BLaER1 (cell line): ENCODE data around the gene LCTL.

Experiments used
- H3K27ac ChIP-seq: shearing (Covaris generic); formaldehyde crosslinking; 2 replicates; pipeline ENCODE4 v1.8.1; 2022
- H3K27me3 ChIP-seq: shearing (Covaris generic); formaldehyde crosslinking; 2 replicates; pipeline ENCODE4 v1.8.1; 2022
- H3K36me3 ChIP-seq: shearing (Covaris generic); formaldehyde crosslinking; 2 replicates; pipeline ENCODE4 v1.8.1; 2022
- H3K4me1 ChIP-seq: shearing (Covaris generic); formaldehyde crosslinking; 2 replicates; pipeline ENCODE4 v1.8.1; 2022
- H3K4me2 ChIP-seq: shearing (Covaris generic); formaldehyde crosslinking; 2 replicates; pipeline ENCODE4 v1.8.1; 2022
- H3K4me3 ChIP-seq: shearing (Covaris generic); formaldehyde crosslinking; 2 replicates; pipeline ENCODE4 v1.8.1; 2022
- H3K9ac ChIP-seq: shearing (Covaris generic); formaldehyde crosslinking; 2 replicates; pipeline ENCODE4 v1.8.1; 2022
- H3K9me3 ChIP-seq: shearing (Covaris generic); formaldehyde crosslinking; 2 replicates; pipeline ENCODE4 v1.8.1; 2022
- H4K20me1 ChIP-seq: shearing (Covaris generic); formaldehyde crosslinking; 2 replicates; pipeline ENCODE4 v1.8.1; 2022
- Cebpa-rat ChIP-seq: shearing (Covaris generic); IDR thresholded peaks from 2 replicates; pipeline ENCODE4 v1.8.1; 2022

Gene LCTL, protein sequence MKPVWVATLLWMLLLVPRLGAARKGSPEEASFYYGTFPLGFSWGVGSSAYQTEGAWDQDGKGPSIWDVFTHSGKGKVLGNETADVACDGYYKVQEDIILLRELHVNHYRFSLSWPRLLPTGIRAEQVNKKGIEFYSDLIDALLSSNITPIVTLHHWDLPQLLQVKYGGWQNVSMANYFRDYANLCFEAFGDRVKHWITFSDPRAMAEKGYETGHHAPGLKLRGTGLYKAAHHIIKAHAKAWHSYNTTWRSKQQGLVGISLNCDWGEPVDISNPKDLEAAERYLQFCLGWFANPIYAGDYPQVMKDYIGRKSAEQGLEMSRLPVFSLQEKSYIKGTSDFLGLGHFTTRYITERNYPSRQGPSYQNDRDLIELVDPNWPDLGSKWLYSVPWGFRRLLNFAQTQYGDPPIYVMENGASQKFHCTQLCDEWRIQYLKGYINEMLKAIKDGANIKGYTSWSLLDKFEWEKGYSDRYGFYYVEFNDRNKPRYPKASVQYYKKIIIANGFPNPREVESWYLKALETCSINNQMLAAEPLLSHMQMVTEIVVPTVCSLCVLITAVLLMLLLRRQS

DNA sequence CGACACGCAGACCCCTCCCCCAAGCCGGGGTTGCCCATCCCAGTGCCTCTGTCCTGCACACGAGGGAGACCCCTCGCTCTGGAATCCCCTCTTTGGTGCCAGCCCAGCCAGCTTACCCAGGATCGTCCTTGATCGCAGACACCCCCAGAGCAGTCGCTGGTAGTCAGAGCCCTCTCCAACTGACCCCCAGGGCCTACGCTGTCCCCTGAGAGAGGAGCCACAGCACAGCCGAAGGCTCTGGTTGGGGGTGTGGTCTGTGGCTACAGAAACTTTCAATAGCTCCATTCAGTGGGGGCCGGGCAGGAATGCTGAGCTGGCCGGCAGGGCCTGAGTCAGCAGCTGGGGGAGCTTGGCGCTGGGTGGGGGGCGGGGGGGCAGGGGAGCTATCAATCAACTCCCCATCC, at the start of gene LCTL:
TSS of gene LCTL (minus strand) at position 258 of the 404 bp plus-strand sequence. CDS start 633 bp downstream, outside the sequence.
- peak within 1 kb of the TSS; percentile 29 for H3K4me2 ChIP-seq
- H3K27me3 ChIP-seq = no peaks in the 10 kb centered on the region
- H3K27ac ChIP-seq = no peak within 1 kb of the TSS
- peaks cover 11% of the 10 kb centered on the region for H3K4me1 ChIP-seq
- TF ChIP-seq Cebpa-rat = no peak
- no peak within 1 kb of the TSS for H3K4me3 ChIP-seq
- no peaks in the 10 kb centered on the region for H3K9me3 ChIP-seq
- H4K20me1 ChIP-seq = no peaks in the 10 kb centered on the region
- no peak within 1 kb of the TSS for H3K9ac ChIP-seq
- no peaks in the 10 kb centered on the region for H3K36me3 ChIP-seq

DNA sequence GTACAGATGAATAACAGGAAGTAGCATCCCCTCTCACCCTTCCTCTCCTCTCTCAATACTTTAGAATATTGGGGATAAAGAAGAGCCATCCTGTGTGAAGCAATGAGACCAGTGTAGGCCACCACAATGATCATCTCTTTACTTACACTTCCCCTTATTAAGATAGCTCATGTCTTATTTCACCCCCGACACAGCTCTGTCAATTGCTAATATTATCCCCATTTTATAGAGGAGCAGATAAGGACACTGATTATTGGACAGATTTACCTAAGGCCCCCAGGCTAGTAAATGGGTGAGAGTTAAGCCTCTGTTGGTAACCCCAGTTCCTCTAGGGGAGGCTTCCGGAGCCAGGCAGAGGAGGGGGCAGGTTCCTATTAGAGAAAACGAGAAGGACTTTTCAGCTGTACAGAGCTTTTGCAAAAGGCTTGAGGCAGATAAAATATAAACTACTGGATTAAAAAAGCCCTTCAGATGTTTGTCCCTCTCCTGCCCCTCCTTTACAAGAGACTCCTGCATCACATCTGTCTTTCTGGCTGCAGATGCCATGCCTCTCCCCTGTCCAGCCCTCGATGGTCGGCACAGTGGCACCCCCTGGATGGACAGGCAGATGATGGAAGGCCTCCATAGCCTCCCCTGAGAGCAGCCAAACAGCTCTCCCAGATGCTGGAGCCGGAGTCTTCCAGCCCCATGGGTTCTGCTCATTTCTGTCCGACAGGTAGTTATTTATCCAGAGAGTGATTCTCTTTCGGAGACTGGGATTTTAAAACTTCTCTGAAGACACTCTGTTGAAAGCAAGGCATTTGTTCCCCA, 49.4 kb upstream of the LCTL start:
- H3K27ac ChIP-seq = no peak overlapping the region
- H3K4me2 ChIP-seq = peak overlapping the region; percentile 67
- no peaks in the 10 kb centered on the region for H3K27me3 ChIP-seq
- no peaks in the 10 kb centered on the region for H3K36me3 ChIP-seq
- H3K9me3 ChIP-seq = no peaks in the 10 kb centered on the region
- H3K9ac ChIP-seq = no peak overlapping the region
- H4K20me1 ChIP-seq = no peaks in the 10 kb centered on the region
- no peak for TF ChIP-seq Cebpa-rat
- peaks cover 61% of the 10 kb centered on the region for H3K4me1 ChIP-seq
- H3K4me3 ChIP-seq = no peak overlapping the region

DNA sequence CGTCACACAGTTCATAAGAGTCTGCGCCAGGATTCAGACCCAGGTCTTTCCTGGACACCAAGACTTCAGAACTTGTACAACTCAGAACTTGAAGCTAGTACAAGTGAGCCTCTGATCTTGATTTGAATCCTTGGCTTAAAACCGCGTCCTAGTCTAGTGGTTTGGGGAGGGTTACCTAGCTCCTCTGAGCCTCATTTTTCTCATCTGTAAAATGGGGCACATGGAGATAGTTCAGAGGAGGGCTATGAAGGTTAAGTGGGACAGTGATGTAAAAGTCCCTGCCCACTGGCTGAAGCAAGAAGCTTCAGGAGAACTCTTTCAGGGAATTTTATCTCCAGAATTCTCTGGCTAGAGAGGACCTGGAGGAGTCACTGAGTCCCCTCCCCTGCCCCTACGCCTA, 48.7 kb upstream of the LCTL start:
- no peaks in the 10 kb centered on the region for H3K27me3 ChIP-seq
- peaks cover 61% of the 10 kb centered on the region for H3K4me1 ChIP-seq
- peak overlapping the region; percentile 67 for H3K4me2 ChIP-seq
- H3K36me3 ChIP-seq = no peaks in the 10 kb centered on the region
- TF ChIP-seq Cebpa-rat = no peak
- no peaks in the 10 kb centered on the region for H3K9me3 ChIP-seq
- H3K9ac ChIP-seq = no peak overlapping the region
- no peak overlapping the region for H3K4me3 ChIP-seq
- H3K27ac ChIP-seq = 0 out of 2 replicates have a peak overlapping the region, but pooled peaks have one; percentile 80
- H4K20me1 ChIP-seq = no peaks in the 10 kb centered on the region

DNA sequence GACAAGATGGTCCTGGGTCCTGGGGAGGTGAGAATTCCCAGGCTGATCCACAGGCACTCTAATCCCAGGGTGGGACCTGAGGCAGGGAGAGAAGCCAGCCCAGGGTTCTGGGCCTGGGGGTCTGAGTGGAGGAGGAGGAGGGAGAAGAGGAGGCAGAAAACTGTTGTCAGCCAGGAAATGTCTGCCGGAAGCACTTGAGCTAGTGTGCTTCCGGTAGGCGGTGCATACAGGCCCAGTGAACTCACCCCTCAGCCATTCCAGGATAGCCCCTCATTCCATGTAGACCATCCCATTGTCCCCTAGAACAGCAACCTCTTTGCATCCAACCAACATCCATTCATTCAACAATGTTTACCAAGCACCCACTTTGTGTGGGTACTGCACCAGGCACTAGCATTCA, 47.9 kb upstream of the LCTL start:
- Histone ChIP-seq H3K4me1 (peaks cover 61% of the 10 kb centered on the region), H3K4me2 (peak overlapping the region; percentile 67), H3K36me3 (no peaks in the 10 kb centered on the region), H3K27ac (peak overlapping the region; percentile 80), H4K20me1 (no peaks in the 10 kb centered on the region), H3K4me3 (0 out of 2 replicates have a peak overlapping the region, but pooled peaks have one; percentile 11), H3K9me3 (no peaks in the 10 kb centered on the region), H3K9ac (no peak overlapping the region), H3K27me3 (no peaks in the 10 kb centered on the region)
- TF ChIP-seq Cebpa-rat = no peak

DNA sequence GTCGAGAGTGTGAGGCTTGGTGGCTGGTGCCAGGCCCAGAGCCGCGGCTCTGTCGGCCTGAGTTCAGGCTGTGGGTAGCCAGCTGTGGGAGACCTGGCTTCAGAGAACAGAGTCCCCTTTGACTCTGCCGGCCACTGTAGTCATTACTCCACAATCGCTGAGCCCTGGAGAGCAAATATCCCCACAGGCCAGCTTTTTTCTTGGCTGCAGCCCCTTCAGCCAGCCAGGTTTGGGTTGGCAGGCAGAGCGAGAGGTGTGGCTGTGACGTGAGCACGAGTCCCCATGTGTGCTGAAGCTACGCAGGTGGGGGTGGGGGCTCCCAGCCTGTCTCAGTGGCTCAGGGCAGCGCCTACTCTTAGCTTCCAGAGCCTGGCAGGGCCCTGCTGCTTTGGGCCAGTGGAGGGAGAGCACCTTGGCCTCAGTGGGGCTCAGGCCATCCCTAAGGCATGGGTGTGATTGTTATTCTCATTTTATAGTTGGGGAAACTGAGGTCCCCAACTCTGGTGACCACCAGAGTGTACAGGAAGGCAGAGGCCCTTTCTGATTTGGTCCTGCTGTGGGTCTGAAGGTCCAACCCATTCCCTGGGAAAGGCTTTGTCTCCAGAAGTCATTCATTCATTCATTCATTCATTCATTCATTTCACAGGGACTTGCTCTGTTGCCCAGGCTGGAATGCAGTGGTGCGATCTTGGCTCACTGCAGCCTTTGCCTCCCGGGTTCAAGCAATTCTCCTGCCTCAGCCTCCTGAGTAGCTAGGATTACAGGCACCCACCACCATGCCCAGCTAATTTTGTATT, 45.7 kb upstream of the LCTL start:
- Histone ChIP-seq H3K4me2 (no peak overlapping the region), H3K4me3 (no peak overlapping the region), H3K9ac (no peak overlapping the region), H3K4me1 (peaks cover 38% of the 10 kb centered on the region), H3K9me3 (no peaks in the 10 kb centered on the region), H3K27ac (no peak overlapping the region), H4K20me1 (no peaks in the 10 kb centered on the region), H3K36me3 (no peaks in the 10 kb centered on the region), H3K27me3 (no peaks in the 10 kb centered on the region)
- no peak for TF ChIP-seq Cebpa-rat

DNA sequence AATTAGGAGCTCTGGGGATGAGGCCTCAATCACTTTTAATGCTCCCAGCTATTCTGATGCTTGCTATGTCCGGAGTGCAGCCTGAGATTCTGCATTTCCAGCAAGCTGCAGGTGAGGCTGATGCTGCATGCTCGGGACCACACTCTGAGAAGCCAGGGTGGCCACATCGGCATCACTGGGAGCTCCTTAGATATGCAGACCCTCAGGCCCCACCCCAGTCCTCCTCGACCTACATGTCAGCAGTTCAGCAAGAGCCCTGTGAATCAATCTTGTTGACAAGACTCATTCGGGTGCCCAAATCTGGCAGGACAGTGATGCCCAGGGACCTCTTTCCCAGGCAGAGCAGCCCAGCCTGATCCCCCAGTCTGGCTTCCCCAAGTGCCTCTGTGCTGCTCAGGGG, 44.1 kb upstream of the LCTL start:
- H3K9me3 ChIP-seq = no peaks in the 10 kb centered on the region

DNA sequence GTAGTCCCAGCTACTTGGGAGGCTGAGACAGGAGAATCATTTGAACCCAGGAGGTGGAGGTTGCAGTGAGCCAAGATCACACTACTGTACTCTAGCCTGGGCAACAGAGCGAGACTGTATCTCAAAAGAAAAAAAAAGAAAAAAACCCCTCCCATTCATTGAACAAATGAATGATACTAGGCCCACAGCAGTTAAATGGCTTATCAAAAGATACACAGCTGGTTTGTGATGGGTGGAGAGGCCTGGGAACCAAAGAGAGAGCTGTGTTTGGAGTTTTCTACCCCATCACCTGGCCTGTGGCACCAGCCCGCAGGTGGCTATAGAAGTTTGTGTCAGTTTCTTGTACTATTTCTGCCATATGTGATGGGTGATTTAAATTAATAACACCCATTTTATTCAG, 43.1 kb upstream of the LCTL start:
- TF ChIP-seq Cebpa-rat = no peak
- H3K4me3 ChIP-seq = no peak overlapping the region
- no peaks in the 10 kb centered on the region for H3K27me3 ChIP-seq
- H3K36me3 ChIP-seq = no peaks in the 10 kb centered on the region
- H3K4me2 ChIP-seq = no peak overlapping the region
- H3K4me1 ChIP-seq = peaks cover 13% of the 10 kb centered on the region
- no peak overlapping the region for H3K27ac ChIP-seq
- no peaks in the 10 kb centered on the region for H4K20me1 ChIP-seq
- no peak overlapping the region for H3K9ac ChIP-seq
- no peaks in the 10 kb centered on the region for H3K9me3 ChIP-seq

More for the DNA sequence above, 44.1 kb upstream of the LCTL start:
- Histone ChIP-seq H3K27ac (no peak overlapping the region), H3K4me2 (no peak overlapping the region), H3K27me3 (no peaks in the 10 kb centered on the region), H3K9ac (no peak overlapping the region), H3K4me1 (peaks cover 23% of the 10 kb centered on the region), H3K4me3 (no peak overlapping the region), H4K20me1 (no peaks in the 10 kb centered on the region), H3K36me3 (no peaks in the 10 kb centered on the region)
- TF ChIP-seq Cebpa-rat = no peak

DNA sequence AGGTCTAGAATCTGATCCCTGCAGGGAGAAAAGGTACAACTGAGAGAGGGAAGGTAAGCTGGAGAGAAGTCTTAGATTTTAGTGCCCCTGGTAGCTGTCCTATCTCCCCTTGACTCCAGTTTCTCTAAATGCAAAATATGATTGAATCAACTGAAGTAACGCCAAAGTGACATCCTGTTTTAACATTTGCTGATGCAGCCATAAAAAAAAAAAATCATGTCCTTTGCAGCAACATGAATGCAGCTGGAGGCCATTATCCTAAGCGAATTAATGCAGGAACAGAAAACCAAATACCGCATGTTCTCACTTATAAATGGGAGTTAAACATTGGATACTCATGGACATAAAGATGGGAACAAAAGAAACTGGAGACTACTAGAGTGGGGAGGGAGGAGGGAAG, 42.4 kb upstream of the LCTL start:
- TF ChIP-seq Cebpa-rat = no peak
- Histone ChIP-seq H3K4me2 (no peak overlapping the region), H3K27me3 (no peaks in the 10 kb centered on the region)

More for the DNA sequence above, 42.4 kb upstream of the LCTL start:
- Histone ChIP-seq H3K9ac (no peak overlapping the region), H3K4me3 (no peak overlapping the region), H3K36me3 (no peaks in the 10 kb centered on the region), H4K20me1 (no peaks in the 10 kb centered on the region), H3K9me3 (no peaks in the 10 kb centered on the region), H3K27ac (no peak overlapping the region), H3K4me1 (peaks cover 5% of the 10 kb centered on the region)
